ENCODE results near the gene HS1BP3.

GRCh38 chr2:20618886-20619521, 31.9 kb downstream of the HS1BP3 start:
- TF ChIP-seq CTCF (IDR thresholded peaks at IDR 0.05) (no peak), POLR2AphosphoS5 (IDR thresholded peaks at IDR 0.05) (no peak), POLR2A (IDR thresholded peaks at IDR 0.05) (no peak)
